ENCODE data around the gene KCNH1. TPM values are rescaled to one million over a fixed set of nuclear protein-coding genes. Genes with fewer than 3 reads are reported as not detected.

Gene KCNH1
- total RNA-seq, 2 donors from 2014 or later: 3.2 to 3.5 TPM

DNA sequence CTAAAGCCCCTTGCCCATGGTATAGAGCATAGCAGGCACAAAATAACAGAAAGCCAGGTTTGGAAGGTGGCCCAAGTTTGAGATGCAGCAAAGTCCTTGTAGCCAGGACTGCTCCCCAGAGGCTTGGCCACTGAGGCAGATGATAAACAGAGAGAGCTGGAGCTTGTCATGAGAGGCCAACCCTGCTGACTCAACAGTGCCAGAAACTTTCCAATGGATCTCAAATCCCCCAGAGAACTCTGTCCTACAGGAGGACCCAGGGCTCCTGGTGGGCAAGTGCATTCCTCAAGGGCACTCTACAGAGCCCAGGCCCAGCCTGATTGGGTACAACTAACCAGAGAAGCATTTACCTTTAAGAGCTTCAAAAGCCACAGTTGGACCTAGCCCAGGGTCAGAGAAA lies 280.7 kb downstream of the KCNH1 start:
- Histone ChIP-seq H3K27me3 (ENCODE audit: control insufficient read depth, insufficient read depth, low read length, poor library complexity, severe bottlenecking) (no peaks in the 10 kb centered on the region), H3K4me1 (ENCODE audit: control insufficient read depth, insufficient read depth, low read length) (no peaks in the 10 kb centered on the region), H3K9me3 (ENCODE audit: control insufficient read depth, low read length) (no peaks in the 10 kb centered on the region), H3K9ac (ENCODE audit: extremely low read depth, low read length, poor library complexity, severe bottlenecking) (no peak overlapping the region), H3K27ac (ENCODE audit: low read depth, low read length) (no peak overlapping the region), H3K4me3 (ENCODE audit: low read length) (no peak overlapping the region), H3K36me3 (ENCODE audit: control insufficient read depth, insufficient read depth, low read length) (no peaks in the 10 kb centered on the region)
- Mint-ChIP-seq H3K27ac (no peak overlapping the region), H3K4me1 (no peaks in the 10 kb centered on the region), H3K9me3 (no peaks in the 10 kb centered on the region), H3K4me3 (no peak overlapping the region), H3K36me3 (ENCODE audit: low read depth) (no peaks in the 10 kb centered on the region), H3K27me3 (ENCODE audit: insufficient read depth) (peaks cover 2% of the 10 kb centered on the region)
- DNase-seq: no peak
- TF ChIP-seq, protein P1, sequence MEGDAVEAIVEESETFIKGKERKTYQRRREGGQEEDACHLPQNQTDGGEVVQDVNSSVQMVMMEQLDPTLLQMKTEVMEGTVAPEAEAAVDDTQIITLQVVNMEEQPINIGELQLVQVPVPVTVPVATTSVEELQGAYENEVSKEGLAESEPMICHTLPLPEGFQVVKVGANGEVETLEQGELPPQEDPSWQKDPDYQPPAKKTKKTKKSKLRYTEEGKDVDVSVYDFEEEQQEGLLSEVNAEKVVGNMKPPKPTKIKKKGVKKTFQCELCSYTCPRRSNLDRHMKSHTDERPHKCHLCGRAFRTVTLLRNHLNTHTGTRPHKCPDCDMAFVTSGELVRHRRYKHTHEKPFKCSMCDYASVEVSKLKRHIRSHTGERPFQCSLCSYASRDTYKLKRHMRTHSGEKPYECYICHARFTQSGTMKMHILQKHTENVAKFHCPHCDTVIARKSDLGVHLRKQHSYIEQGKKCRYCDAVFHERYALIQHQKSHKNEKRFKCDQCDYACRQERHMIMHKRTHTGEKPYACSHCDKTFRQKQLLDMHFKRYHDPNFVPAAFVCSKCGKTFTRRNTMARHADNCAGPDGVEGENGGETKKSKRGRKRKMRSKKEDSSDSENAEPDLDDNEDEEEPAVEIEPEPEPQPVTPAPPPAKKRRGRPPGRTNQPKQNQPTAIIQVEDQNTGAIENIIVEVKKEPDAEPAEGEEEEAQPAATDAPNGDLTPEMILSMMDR (conservative IDR thresholded peaks at IDR 0.05): no peak

DNA sequence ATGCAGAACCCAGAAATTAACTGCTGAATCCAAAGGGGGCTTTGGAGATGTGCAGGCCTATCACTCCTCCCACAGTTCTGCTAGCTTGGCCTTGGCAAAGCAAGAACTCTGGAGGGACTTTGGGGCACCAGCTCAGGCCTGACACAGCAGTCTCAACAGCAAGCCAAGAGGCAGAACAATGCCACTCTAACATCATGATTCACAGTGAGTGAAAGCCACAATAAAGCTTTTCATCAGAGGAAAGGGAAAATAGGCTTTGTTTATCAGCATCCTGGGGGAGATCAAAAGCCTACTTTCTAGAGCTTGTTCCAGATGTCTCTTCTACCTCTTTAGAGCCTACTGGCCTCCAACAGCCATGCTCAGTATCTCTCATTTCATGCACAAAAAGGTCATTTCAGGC lies 283.4 kb downstream of the KCNH1 start:
- no peak overlapping the region for H3K4me3 Mint-ChIP-seq
- Histone ChIP-seq H3K4me3 (ENCODE audit: low read length) (no peak overlapping the region), H3K27me3 (ENCODE audit: control insufficient read depth, insufficient read depth, low read length, poor library complexity, severe bottlenecking) (no peaks in the 10 kb centered on the region), H3K27ac (ENCODE audit: low read depth, low read length) (no peak overlapping the region), H3K4me1 (ENCODE audit: control insufficient read depth, insufficient read depth, low read length) (no peaks in the 10 kb centered on the region), H3K36me3 (ENCODE audit: control insufficient read depth, insufficient read depth, low read length) (no peaks in the 10 kb centered on the region), H3K9ac (ENCODE audit: extremely low read depth, low read length, poor library complexity, severe bottlenecking) (no peak overlapping the region), H3K9me3 (ENCODE audit: control insufficient read depth, low read length) (no peaks in the 10 kb centered on the region)
- TF ChIP-seq, protein P1 (conservative IDR thresholded peaks at IDR 0.05): no peak
- H3K4me1 Mint-ChIP-seq: no peaks in the 10 kb centered on the region
- H3K27me3 Mint-ChIP-seq (ENCODE audit: insufficient read depth): peaks cover 2% of the 10 kb centered on the region
- H3K9me3 Mint-ChIP-seq: no peaks in the 10 kb centered on the region
- no peak for DNase-seq
- no peak overlapping the region for H3K27ac Mint-ChIP-seq
- H3K36me3 Mint-ChIP-seq (ENCODE audit: low read depth): no peaks in the 10 kb centered on the region

DNA sequence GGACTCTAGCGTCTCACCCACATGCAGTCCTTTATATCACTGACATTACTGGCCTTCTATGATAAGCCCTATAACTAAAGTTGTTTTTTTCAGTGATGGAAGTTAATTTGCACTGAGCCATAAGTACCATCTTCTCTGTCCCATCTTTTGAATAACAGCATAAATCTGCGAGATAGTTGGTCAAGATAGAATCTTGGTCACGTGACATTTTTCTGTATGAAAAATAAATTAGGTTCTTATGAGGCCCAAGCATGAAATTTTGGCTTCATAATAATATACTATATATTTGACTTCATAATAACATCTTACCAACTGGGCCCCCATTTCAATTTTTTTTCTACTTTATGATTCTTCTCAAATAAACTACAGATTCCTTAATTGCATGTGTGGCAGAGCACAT lies 285.5 kb downstream of the KCNH1 start:
- H3K36me3 ChIP-seq (ENCODE audit: control insufficient read depth, insufficient read depth, low read length): no peaks in the 10 kb centered on the region
- 94% methylated on average over 3 of the region's 3 CpGs; no CpG with 5 or more reads in 1 of the 2 experiments for WGBS, 2 experiments (ENCODE audit: insufficient coverage in 1 of 2, insufficient read length in 1 of 2)

More for the DNA sequence above, 285.5 kb downstream of the KCNH1 start:
- TF ChIP-seq, protein P1 (conservative IDR thresholded peaks at IDR 0.05): no peak
- no peaks in the 10 kb centered on the region for H3K36me3 Mint-ChIP-seq (ENCODE audit: low read depth)
- no peak overlapping the region for H3K4me3 Mint-ChIP-seq
- H3K27ac Mint-ChIP-seq: no peak overlapping the region
- no peaks in the 10 kb centered on the region for H3K4me1 Mint-ChIP-seq
- no peaks in the 10 kb centered on the region for H3K4me1 ChIP-seq (ENCODE audit: control insufficient read depth, insufficient read depth, low read length)
- H3K9me3 Mint-ChIP-seq: no peaks in the 10 kb centered on the region
- H3K9me3 ChIP-seq (ENCODE audit: control insufficient read depth, low read length): no peaks in the 10 kb centered on the region
- H3K27me3 ChIP-seq (ENCODE audit: control insufficient read depth, insufficient read depth, low read length, poor library complexity, severe bottlenecking): no peaks in the 10 kb centered on the region
- no peaks in the 10 kb centered on the region for H3K27me3 Mint-ChIP-seq (ENCODE audit: insufficient read depth)
- DNase-seq: no peak
- H3K4me3 ChIP-seq (ENCODE audit: low read length): no peak overlapping the region
- H3K9ac ChIP-seq (ENCODE audit: extremely low read depth, low read length, poor library complexity, severe bottlenecking): no peak overlapping the region
- no peak overlapping the region for H3K27ac ChIP-seq (ENCODE audit: low read depth, low read length)

Data from endodermal cell (in vitro differentiated cells).